Effector memory CD4-positive, alpha-beta T cell (primary cell): Measurements from ENCODE around the gene RASA3.
A peak's percentile ranks its signal among the peaks of the same experiment; 100 is the strongest.

Experiments
- DNase-seq, 3 donors: peaks; one replicate each; pipeline ENCODE4 v3.0.0-alpha.2; 2020
- H3K27ac ChIP-seq: 2 replicates; pipeline ENCODE4 v1.7.0; 2013; ENCODE audit warnings: mild to moderate bottlenecking, low read length, moderate library complexity; ENCODE audit not compliant: insufficient read depth, poor library complexity, severe bottlenecking
- H3K27me3 ChIP-seq: replicated peaks from 2 replicates; pipeline ENCODE4 v1.7.0; 2013; ENCODE audit warnings: mild to moderate bottlenecking, low read length; ENCODE audit not compliant: insufficient read depth, control insufficient read depth, poor library complexity, severe bottlenecking
- H3K36me3 ChIP-seq: 2 replicates; pipeline ENCODE4 v1.7.0; 2013; ENCODE audit warnings: mild to moderate bottlenecking, low read length, moderate library complexity; ENCODE audit not compliant: control insufficient read depth, insufficient read depth
- H3K4me1 ChIP-seq: 2 replicates; pipeline ENCODE4 v1.7.0; 2013; ENCODE audit warnings: low read length, mild to moderate bottlenecking; ENCODE audit not compliant: control insufficient read depth, insufficient read depth, poor library complexity, severe bottlenecking
- H3K4me3 ChIP-seq: 2 replicates; pipeline ENCODE4 v1.7.0; 2013; ENCODE audit warnings: low read length, low read depth, mild to moderate bottlenecking; ENCODE audit not compliant: insufficient read depth, poor library complexity, severe bottlenecking
- H3K9me3 ChIP-seq: 2 replicates; pipeline ENCODE4 v1.7.0; 2013; ENCODE audit warnings: mild to moderate bottlenecking, low read length, moderate library complexity; ENCODE audit not compliant: control insufficient read depth

RASA3 gene

DNA sequence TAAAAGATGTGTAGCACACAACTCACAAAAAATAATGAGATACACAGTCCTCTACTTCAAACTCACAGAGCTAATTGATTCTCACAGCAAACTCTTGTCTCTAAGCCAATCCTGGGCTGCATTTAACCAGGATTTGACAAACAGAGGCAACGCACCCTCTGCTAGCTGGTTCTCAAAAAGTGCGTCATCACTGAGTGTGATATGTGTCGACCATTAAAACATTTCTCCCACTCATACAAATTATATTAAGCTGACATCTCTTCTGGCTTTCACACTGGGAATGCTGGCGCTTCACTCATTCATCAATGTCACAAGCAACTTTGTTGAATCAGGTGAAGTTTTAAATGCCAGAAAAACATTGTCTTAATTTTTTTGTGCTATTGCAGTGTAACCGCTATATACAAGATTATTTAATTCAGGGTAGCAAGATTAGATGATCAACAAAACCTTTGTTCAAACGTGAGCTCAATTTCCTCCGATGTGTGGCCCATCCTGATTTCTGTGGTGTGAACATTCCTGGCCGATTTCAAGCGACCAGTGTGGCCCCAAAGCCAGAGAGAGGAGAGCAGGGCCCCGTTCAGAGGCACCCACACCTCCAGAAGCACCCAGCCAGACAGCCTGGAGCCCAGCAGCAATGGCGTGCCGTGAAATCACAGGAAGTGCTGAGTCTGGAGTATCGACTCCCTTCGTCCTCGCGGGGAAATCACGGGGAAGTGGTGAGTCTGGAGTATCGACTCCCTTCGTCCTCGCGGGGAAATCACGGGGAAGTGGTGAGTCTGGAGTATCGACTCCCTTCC lies 49.4 kb downstream of the RASA3 start:
- Histone ChIP-seq H3K4me1 (peaks cover 35% of the 10 kb centered on the region), H3K36me3 (peaks cover 58% of the 10 kb centered on the region), H3K27ac (no peak overlapping the region), H3K9me3 (no peaks in the 10 kb centered on the region), H3K4me3 (no peak overlapping the region), H3K27me3 (no peaks in the 10 kb centered on the region)
- DNase-seq = no peak

GRCh38 chr13:114081761-114082681 lies 50.4 kb downstream of the RASA3 start:
- peaks cover 57% of the 10 kb centered on the region for H3K36me3 ChIP-seq
- H3K9me3 ChIP-seq = no peaks in the 10 kb centered on the region
- no peak for DNase-seq
- H3K4me1 ChIP-seq = peaks cover 39% of the 10 kb centered on the region
- H3K27ac ChIP-seq = no peak overlapping the region
- H3K27me3 ChIP-seq = no peaks in the 10 kb centered on the region
- no peak overlapping the region for H3K4me3 ChIP-seq

- Histone ChIP-seq H3K36me3 (peaks cover 67% of the 10 kb centered on the region), H3K27ac (peak overlapping the region; percentile 17), H3K9me3 (no peaks in the 10 kb centered on the region), H3K4me3 (no peak overlapping the region), H3K27me3 (no peaks in the 10 kb centered on the region), H3K4me1 (peaks cover 39% of the 10 kb centered on the region)
- no peak for DNase-seq
Observed at GRCh38 chr13:114080739-114081561, 51.5 kb downstream of the RASA3 start.

DNA sequence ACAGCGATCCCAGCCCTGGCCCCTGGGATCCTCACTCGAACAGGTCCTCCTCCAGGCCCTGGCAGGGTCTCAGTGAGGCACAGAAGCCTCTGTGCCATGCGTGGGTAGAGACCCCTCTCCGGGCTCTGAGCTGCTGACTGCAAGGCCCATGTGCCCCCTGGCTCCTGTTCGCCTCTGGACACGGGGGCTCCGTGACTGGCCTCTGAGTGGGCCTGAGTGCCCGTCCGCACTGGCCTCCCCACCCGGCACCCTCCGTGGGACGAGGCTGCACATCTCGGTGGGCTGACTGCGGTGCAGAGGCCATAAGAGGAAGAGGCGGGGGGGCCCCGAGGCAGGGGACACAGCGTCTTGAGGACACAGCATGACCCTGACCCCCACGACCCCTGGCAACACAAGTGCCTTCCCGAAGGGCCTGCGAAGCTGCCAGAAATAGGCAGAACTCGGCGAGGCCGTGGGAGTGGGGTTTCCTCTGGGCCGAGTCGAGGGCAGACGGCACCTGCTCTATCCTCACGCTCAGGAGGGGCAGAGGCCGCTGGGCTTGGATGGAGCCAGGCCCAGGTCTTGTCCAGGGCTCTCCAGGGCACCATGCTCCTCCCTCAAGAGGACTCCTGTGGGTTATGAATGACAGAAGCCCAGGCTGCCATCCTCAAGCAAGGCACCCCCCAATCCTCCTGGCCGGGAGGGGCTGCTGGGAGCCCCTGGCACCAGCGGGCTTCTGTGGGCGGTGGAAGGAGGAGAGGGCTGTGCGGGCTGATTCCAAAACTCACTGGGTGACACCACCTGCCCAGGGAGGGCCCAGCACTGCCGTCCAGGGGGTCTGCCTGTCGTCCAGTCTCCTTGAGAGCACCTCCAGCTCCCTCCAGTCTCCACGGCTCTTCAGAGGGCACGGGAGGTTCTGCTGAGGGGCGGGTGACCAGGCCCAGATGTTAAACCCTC lies 52.6 kb downstream of the RASA3 start:
- Histone ChIP-seq H3K27me3 (no peaks in the 10 kb centered on the region), H3K4me3 (no peak overlapping the region), H3K36me3 (peaks cover 74% of the 10 kb centered on the region), H3K27ac (peak overlapping the region; percentile 17), H3K9me3 (no peaks in the 10 kb centered on the region), H3K4me1 (peaks cover 39% of the 10 kb centered on the region)
- no peak for DNase-seq

- Histone ChIP-seq H3K4me1 (peaks cover 39% of the 10 kb centered on the region), H3K27ac (no peak overlapping the region), H3K36me3 (peaks cover 85% of the 10 kb centered on the region), H3K9me3 (no peaks in the 10 kb centered on the region), H3K4me3 (no peak overlapping the region), H3K27me3 (no peaks in the 10 kb centered on the region)
- DNase-seq = no peak
Observed at GRCh38 chr13:114078461-114079451, 53.7 kb downstream of the RASA3 start.

DNA sequence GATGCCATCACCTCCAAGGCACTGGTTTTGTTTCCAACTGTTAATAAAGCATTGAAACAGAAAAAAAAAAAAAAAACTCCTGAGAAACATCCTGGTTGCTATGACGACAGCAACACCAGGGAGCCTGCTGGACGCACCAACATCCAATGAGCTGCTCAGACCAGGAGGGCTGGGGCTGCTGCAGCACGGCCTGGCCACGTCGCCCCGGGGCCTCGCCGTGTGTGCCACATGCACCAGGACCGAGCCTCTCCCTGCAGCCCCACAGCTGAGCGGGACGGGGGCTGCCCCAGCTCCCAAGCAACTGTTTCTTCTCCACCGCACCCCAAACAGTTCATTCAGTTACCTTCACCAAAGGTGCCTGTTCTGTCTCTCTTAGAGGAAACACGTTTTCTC lies 54.5 kb downstream of the RASA3 start:
- no peak for DNase-seq
- Histone ChIP-seq H3K36me3 (peaks cover 88% of the 10 kb centered on the region), H3K4me3 (no peak overlapping the region), H3K27me3 (no peaks in the 10 kb centered on the region), H3K9me3 (no peaks in the 10 kb centered on the region), H3K27ac (no peak overlapping the region), H3K4me1 (peaks cover 39% of the 10 kb centered on the region)

GRCh38 chr13:114077099-114077932 lies 55.1 kb downstream of the RASA3 start:
- DNase-seq = no peak
- H3K27ac ChIP-seq = no peak overlapping the region

More at GRCh38 chr13:114077099-114077932, 55.1 kb downstream of the RASA3 start:
- Histone ChIP-seq H3K4me1 (peaks cover 35% of the 10 kb centered on the region), H3K4me3 (no peak overlapping the region), H3K36me3 (peaks cover 88% of the 10 kb centered on the region), H3K27me3 (no peaks in the 10 kb centered on the region), H3K9me3 (no peaks in the 10 kb centered on the region)
